Activated T-cell treated with anti-CD3 and anti-CD28 coated beads, Interleukin-2, amount 50 U/mL, for 4 hours (primary cell): ENCODE results near the gene PATJ. TPM values are rescaled to one million over a fixed set of nuclear protein-coding genes. Genes with fewer than 3 reads are reported as not detected.

Experiments used
- ATAC-seq, 2 donors: fragments of 200-7000 bp; cut with Tn5 transposase; one replicate each; pipeline ENCODE4 v1.10.0; 2021
- DNase-seq: peaks from one replicate; pipeline ENCODE4 v3.0.0-alpha.2; 2020
- H3K27me3 Mint-ChIP-seq: one replicate; pipeline ENCODE4 v1.8.0; 2021; ENCODE audit warnings: low read depth, mixed read lengths
- H3K36me3 Mint-ChIP-seq: one replicate; pipeline ENCODE4 v1.8.0; 2022; ENCODE audit warnings: mixed read lengths; ENCODE audit not compliant: insufficient read depth
- H3K4me1 Mint-ChIP-seq: one replicate; pipeline ENCODE4 v1.8.0; 2021; ENCODE audit warnings: low read depth, mixed read lengths
- H3K4me3 Mint-ChIP-seq: one replicate; pipeline ENCODE4 v1.8.0; 2021; ENCODE audit warnings: mild to moderate bottlenecking, moderate library complexity, mixed read lengths
- H3K9me3 Mint-ChIP-seq: one replicate; pipeline ENCODE4 v1.8.0; 2021; ENCODE audit warnings: mixed read lengths
- total RNA-seq, 3 donors: library from RNA; stranded (reverse); gene quantifications; one replicate each; pipeline ENCODE4 v1.2.1, GENCODE V29; 2021

The PATJ gene
- total RNA-seq, 3 donors from 2014 or later: 3.4 to 4.1 (median 3.9) TPM

DNA sequence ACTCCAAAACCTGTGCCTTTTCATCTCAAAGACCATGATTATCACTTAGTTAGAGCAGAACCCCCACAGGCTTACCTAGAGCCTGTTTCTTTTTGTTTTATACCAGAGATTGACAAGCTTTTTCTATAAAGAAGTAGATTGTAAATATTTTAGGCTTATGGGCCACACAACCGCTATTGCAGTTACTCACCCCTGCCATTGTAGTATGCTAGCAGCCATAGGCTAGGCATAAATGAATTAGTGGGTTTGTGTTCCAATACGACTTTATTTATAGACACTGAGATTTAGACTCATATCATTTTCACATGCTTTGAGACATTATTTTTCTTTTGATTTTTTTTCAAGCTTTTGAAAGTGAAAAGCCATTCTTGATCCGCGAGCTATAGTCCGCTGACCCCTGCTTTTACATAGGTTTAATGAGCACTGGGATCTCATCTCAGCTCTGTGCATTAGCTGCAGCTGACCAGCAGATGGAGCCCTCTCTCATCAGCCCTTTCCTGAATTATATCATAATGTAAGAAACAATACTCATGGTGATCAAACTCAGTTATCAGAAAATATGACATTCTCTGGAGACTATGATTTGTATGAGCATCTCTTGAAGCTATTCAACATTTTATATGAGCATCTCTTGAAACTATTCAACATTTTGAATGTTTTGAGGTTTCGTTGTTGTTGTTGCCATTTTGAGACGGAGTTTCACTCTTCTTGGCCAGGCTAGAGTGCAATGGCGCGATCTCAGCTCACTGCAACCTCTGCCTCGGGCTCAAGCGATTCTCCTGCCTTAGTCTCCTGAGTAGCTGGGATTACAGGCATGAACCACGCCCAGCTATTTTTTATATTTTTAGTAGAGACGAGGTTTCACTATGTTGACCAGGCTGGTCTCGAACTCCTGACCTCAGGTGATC lies 340.4 kb downstream of the PATJ start:
- ATAC-seq (no peak), DNase-seq (peak; percentile 18)
- Mint-ChIP-seq H3K27me3 (no peaks in the 10 kb centered on the region), H3K9me3 (no peaks in the 10 kb centered on the region), H3K4me1 (no peaks in the 10 kb centered on the region), H3K4me3 (no peak overlapping the region), H3K36me3 (peaks cover 6% of the 10 kb centered on the region)

DNA sequence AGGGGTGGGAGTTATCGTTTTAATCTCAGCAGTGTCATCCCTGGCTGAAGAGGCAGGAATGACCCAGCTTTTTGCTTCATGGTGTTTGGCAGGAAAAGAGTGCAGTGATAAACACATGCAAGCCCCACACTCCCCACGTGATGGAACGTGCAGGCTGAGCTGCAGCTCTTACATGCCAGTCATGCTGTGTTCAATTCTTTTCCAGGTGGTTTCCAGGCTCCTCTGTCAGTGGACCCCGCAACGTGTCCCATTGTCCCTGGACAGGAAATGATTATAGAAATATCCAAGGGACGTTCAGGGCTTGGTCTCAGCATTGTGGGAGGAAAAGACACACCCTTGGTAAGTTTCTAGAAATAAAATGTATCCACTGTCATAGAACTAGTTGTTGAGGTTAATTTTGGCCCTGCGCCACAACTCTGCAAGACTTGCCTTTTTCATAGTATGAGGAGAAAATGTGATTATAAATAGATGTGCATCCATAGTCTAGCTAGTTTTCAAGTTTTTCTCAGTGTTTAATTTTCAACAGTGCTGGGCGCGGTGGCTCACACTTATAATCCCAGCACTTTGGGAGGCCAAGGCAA lies 342.1 kb downstream of the PATJ start:
- ATAC-seq: no peak
- H3K36me3 Mint-ChIP-seq: peaks cover 14% of the 10 kb centered on the region
- H3K4me1 Mint-ChIP-seq: no peaks in the 10 kb centered on the region
- no peak overlapping the region for H3K4me3 Mint-ChIP-seq
- no peak for DNase-seq
- no peaks in the 10 kb centered on the region for H3K27me3 Mint-ChIP-seq
- no peaks in the 10 kb centered on the region for H3K9me3 Mint-ChIP-seq

DNA sequence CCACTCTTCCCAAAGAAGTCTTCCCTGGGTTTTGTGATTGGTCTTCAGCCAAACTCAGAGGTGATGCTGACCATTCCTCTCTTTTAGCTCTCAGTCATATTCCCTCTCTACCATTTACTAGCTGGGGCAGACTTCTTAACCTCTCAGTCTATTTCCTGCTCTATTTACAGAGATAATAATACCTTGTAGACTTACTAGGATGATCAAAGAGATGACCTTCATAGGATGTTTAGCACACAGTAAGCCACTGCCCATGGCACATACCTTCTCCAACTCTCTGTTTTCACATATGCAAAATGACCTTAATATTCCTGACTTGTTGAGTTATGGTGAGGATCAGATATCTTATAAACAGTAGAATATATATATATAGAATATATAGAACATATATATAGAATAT lies 346.2 kb downstream of the PATJ start:
- ATAC-seq (no peak), DNase-seq (no peak)
- H3K4me3 Mint-ChIP-seq: no peak overlapping the region
- no peaks in the 10 kb centered on the region for H3K9me3 Mint-ChIP-seq
- peaks cover 14% of the 10 kb centered on the region for H3K36me3 Mint-ChIP-seq
- H3K4me1 Mint-ChIP-seq: no peaks in the 10 kb centered on the region
- H3K27me3 Mint-ChIP-seq: no peaks in the 10 kb centered on the region

DNA sequence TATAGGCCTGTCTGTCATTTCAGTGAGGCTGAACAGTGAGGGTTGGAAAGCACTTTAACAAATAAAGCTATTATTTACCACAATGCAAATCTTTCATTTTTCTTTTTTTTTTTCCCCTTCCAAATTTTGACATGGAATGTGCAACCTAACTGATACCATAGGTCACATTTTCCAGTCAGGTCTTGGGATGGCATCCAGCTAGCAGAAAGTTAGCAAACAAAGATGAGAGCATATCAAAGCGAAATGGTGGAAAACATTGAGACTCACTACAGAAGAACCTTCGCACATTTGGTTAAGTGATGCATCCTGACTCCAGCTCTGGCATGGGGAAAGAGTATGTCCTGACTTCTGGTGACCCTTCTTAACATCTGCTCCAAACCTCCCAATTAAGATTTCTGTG lies 347.3 kb downstream of the PATJ start:
- no peak overlapping the region for H3K4me3 Mint-ChIP-seq
- H3K27me3 Mint-ChIP-seq: no peaks in the 10 kb centered on the region
- DNase-seq (no peak), ATAC-seq (no peak)
- H3K36me3 Mint-ChIP-seq: peaks cover 14% of the 10 kb centered on the region
- no peaks in the 10 kb centered on the region for H3K9me3 Mint-ChIP-seq
- no peaks in the 10 kb centered on the region for H3K4me1 Mint-ChIP-seq

DNA sequence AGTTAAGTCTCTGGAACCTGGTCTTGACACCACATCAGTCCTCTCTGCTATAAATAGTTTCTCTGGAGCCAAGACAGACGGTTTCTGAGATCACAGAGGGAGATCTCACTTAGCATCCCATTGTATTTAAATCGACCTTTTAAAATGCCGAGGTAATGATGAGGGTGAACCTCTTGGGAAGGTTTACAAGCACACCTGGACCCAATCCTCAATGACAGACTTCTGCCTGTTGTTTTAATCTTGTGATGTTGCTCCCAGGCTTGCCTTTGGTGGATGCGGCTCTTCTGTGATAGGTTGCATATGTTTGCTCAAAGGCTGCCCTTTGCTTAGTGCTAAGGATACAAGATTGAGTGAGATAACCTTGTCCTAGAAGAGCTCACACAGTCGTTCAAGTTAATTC lies 347.7 kb downstream of the PATJ start:
- no peak for DNase-seq
- Mint-ChIP-seq H3K9me3 (no peaks in the 10 kb centered on the region), H3K4me1 (no peaks in the 10 kb centered on the region), H3K36me3 (peaks cover 14% of the 10 kb centered on the region), H3K27me3 (no peaks in the 10 kb centered on the region), H3K4me3 (no peak overlapping the region)
- no peak for ATAC-seq

DNA sequence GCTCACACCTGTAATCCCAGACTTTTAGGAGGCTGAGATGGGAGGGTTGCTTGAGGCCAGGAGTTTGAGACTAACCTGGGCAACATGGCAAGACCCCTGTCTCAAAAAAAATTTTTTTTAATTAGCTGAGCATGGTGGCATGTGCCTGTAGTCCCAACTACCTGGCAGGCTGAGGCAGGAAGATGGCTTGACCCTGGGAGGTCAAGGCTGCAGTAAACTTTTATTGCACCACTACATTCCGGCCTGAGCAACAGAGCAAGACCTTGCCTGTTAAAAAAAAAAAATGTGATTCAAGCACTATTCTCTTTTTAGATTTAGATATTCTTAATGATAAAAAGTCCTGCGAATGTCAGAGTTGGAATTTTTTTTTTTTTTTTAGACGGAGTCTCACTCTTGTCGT lies 349.8 kb downstream of the PATJ start:
- no peak overlapping the region for H3K4me3 Mint-ChIP-seq
- no peak for DNase-seq
- H3K9me3 Mint-ChIP-seq: no peaks in the 10 kb centered on the region
- ATAC-seq: no peak
- H3K27me3 Mint-ChIP-seq: no peaks in the 10 kb centered on the region
- no peaks in the 10 kb centered on the region for H3K4me1 Mint-ChIP-seq
- H3K36me3 Mint-ChIP-seq: peaks cover 17% of the 10 kb centered on the region

DNA sequence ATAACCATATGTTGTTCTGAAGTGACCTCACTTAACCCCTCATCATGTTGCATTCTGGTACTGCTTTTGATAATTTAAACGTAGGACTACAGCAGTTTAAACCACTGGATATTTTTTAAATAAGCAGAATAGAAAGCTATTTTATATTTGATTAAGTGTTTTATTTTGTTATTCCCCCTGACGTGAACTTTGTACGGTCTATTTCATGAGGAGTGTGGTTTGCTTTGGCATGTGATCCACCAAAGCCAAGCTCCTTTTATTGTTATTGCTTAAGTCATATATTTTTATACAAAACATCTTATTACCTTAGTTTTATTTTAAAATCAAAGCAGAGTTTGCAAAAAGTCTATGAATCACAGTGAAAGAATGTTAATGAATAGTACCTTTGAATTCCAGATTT lies 351.0 kb downstream of the PATJ start:
- ATAC-seq: no peak
- Mint-ChIP-seq H3K4me1 (no peaks in the 10 kb centered on the region), H3K4me3 (no peak overlapping the region), H3K36me3 (peaks cover 21% of the 10 kb centered on the region), H3K27me3 (no peaks in the 10 kb centered on the region), H3K9me3 (no peaks in the 10 kb centered on the region)
- DNase-seq: no peak

- DNase-seq (no peak), ATAC-seq (no peak)
- H3K4me3 Mint-ChIP-seq: no peak overlapping the region
- peaks cover 7% of the 10 kb centered on the region for H3K9me3 Mint-ChIP-seq
- H3K36me3 Mint-ChIP-seq: peaks cover 30% of the 10 kb centered on the region
- no peaks in the 10 kb centered on the region for H3K4me1 Mint-ChIP-seq
- no peaks in the 10 kb centered on the region for H3K27me3 Mint-ChIP-seq
These were observed 355.2 kb downstream of the PATJ start for GRCh38 chr1:62097464-62097863.

DNA sequence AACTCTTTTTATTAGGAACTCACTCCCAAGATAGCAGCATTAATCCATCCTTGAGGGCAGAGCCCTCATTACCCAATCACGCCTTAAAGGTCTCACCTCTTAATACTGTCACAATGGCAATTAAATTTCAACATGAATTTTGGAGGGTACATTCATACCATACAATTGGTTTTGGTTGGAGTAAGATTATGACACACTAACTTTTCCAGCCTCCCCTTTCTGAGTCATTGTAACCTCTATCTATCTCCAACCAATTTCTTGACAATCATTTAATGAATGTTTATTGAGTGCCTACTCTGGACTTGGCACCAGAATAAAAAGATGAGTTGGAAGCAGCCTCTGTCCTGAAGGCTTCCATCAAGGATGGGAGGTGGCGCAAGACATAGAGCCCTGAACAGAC lies 358.2 kb downstream of the PATJ start:
- Mint-ChIP-seq H3K36me3 (peaks cover 28% of the 10 kb centered on the region), H3K4me3 (no peak overlapping the region), H3K9me3 (peaks cover 7% of the 10 kb centered on the region), H3K27me3 (no peaks in the 10 kb centered on the region), H3K4me1 (no peaks in the 10 kb centered on the region)
- ATAC-seq: no peak
- no peak for DNase-seq

DNA sequence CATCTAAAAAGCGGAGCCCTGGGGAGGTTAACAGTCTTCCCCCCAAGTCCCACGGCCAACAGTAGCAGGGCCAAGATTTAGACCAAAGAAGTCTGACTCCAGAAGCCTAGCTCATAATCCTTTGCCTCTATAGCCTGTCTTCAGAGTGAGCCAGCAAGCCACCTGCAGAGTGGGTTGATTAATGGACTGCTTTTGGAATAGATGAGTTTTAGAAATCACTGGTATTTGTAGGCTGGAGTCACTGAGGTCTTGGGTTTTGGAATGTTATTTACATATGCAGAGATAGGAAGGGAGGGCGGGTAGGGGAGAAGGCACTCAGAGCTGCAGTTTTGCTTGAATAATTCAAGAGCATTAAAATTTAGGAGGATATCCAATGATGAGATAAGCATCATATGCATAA lies 361.6 kb downstream of the PATJ start:
- DNase-seq (no peak), ATAC-seq (no peak)
- Mint-ChIP-seq H3K36me3 (peaks cover 16% of the 10 kb centered on the region), H3K4me1 (no peaks in the 10 kb centered on the region), H3K9me3 (peaks cover 7% of the 10 kb centered on the region), H3K4me3 (no peak overlapping the region), H3K27me3 (no peaks in the 10 kb centered on the region)

DNA sequence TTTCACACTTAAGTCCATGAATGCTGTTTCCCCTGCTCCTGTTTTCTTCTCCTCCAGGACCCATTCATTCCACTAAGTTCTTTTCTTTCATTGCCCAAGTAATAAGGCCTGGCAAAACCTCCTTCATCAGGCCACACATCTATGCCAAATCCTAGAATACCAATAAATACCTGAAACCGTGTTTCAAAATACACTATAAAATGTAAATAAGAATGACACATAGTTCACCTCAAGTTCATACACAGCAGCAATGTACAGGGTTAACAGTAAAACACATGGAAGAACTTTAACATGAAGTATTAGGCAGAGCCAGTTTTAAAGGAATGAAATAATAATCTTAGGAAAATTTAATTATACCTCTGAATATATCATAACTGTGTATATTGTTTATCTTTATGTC lies 365.6 kb downstream of the PATJ start:
- Mint-ChIP-seq H3K9me3 (no peaks in the 10 kb centered on the region), H3K4me3 (no peak overlapping the region), H3K4me1 (no peaks in the 10 kb centered on the region), H3K36me3 (peaks cover 5% of the 10 kb centered on the region), H3K27me3 (no peaks in the 10 kb centered on the region)
- DNase-seq (no peak), ATAC-seq (no peak)

DNA sequence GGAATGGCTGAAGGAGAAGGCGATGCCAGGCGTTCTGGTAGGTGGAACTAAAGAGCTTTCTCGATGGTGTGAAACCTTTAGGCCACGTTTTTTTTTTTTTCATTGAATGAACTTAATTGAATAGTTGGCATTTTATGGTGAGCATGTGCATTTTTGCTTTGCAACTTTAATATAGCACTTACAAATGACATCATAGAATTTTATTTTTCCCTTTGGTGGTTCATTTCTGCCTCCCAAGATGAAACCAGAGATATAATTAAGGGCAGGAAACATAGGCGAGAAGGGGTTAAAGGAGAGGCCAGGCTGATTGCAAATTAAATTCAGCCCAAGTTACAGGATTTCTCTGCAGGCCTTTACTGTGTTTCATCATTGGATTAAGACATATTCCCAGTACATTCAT lies 366.8 kb downstream of the PATJ start:
- no peaks in the 10 kb centered on the region for H3K9me3 Mint-ChIP-seq
- no peaks in the 10 kb centered on the region for H3K4me1 Mint-ChIP-seq
- no peak overlapping the region for H3K4me3 Mint-ChIP-seq
- DNase-seq: no peak
- no peaks in the 10 kb centered on the region for H3K27me3 Mint-ChIP-seq
- no peak for ATAC-seq
- peaks cover 12% of the 10 kb centered on the region for H3K36me3 Mint-ChIP-seq

GRCh38 chr1:62110198-62110817 lies 368.0 kb downstream of the PATJ start:
- Mint-ChIP-seq H3K36me3 (peaks cover 13% of the 10 kb centered on the region), H3K4me1 (no peaks in the 10 kb centered on the region), H3K27me3 (no peaks in the 10 kb centered on the region), H3K9me3 (no peaks in the 10 kb centered on the region), H3K4me3 (no peak overlapping the region)
- no peak for ATAC-seq
- DNase-seq: no peak

DNA sequence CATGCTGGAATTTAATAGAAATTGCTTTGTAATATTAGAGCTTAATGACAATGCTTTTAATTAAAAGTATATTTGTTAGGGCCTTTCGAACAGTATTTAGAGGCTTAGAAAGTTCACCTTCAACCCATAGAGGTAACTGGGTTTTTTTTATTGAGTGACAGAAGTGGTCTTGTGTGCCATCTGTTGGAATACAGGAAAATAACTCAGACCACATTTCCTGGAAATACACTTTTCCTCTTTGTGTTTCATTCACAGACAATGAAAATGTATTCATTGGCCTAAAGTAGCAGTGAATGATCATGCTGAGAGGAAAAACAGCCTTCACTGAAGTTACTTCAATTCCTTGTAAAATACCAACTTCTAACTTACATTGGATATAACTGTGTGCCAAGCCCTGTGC lies 368.8 kb downstream of the PATJ start:
- no peak for DNase-seq
- Mint-ChIP-seq H3K36me3 (peaks cover 14% of the 10 kb centered on the region), H3K4me3 (no peak overlapping the region), H3K4me1 (no peaks in the 10 kb centered on the region), H3K27me3 (no peaks in the 10 kb centered on the region), H3K9me3 (no peaks in the 10 kb centered on the region)
- no peak for ATAC-seq

- Mint-ChIP-seq H3K36me3 (peaks cover 29% of the 10 kb centered on the region), H3K4me3 (no peak overlapping the region), H3K4me1 (no peaks in the 10 kb centered on the region), H3K9me3 (no peaks in the 10 kb centered on the region), H3K27me3 (no peaks in the 10 kb centered on the region)
- ATAC-seq (no peak), DNase-seq (no peak)
These were observed 371.2 kb downstream of the PATJ start for GRCh38 chr1:62113507-62113906.
